IMR-90 (cell line): ENCODE measurements around the gene MIPEP. TPM values are rescaled to one million over a fixed set of nuclear protein-coding genes. Genes with fewer than 3 reads are reported as not detected.

Source experiments
- ATAC-seq: fragments of 200-7000 bp; cut with Tn5 transposase; 2 replicates; pipeline ENCODE4 v1.9.1; 2020; ENCODE audit warnings: low read depth, mild to moderate bottlenecking, moderate library complexity
- Bru-seq: library from RNA; stranded (reverse); fragments of 400-500 nt; gene quantifications from one replicate; lab custom pipeline; 2021; lab: Mats Ljungman, UMichigan
- BruChase-seq, 2 experiments: library from RNA; stranded (reverse); fragments of 400-500 nt; gene quantifications; one replicate each; lab custom pipeline; 2021; lab: Mats Ljungman, UMichigan
- BruUV-seq: library from RNA; stranded (reverse); fragments of 400-500 nt; replicated peaks from 2 replicates; lab custom pipeline; 2021; lab: Mats Ljungman, UMichigan
- CTCF ChIA-PET: fragments of 300-600 bp; formaldehyde crosslinking; extraction: SDS; loops from one replicate; lab custom pipeline; 2021; ENCODE audit warnings: antibody characterized with exemption; lab: Yijun Ruan, JAX
- POLR2A ChIA-PET: fragments of 300-600 bp; sonication (Branson Sonifier 250); formaldehyde crosslinking; loops from one replicate; lab custom pipeline; 2022; ENCODE audit warnings: antibody characterized with exemption; ENCODE audit not compliant: unreplicated experiment; lab: Charles Lee
- DNase-seq: peaks from one replicate; pipeline ENCODE4 v3.0.0; 2013
- H2AFZ ChIP-seq: replicated peaks from 2 replicates; pipeline ENCODE3; 2013; ENCODE audit warnings: low read length, mild to moderate bottlenecking; ENCODE audit not compliant: poor library complexity
- H2AK5ac ChIP-seq: 2 replicates; pipeline ENCODE4 v1.6.1; 2013; ENCODE audit warnings: low read depth, low read length, inconsistent platforms
- H2AK9ac ChIP-seq: replicated peaks from 2 replicates; pipeline ENCODE3; 2013; ENCODE audit warnings: mild to moderate bottlenecking, low read depth, low read length, moderate library complexity; ENCODE audit not compliant: poor library complexity
- H2BK120ac ChIP-seq: 2 replicates; pipeline ENCODE4 v1.6.1; 2013; ENCODE audit warnings: low read depth, low read length, inconsistent platforms
- H2BK15ac ChIP-seq: 3 replicates; pipeline ENCODE4 v1.6.1; 2013; ENCODE audit warnings: low read depth, low read length, inconsistent platforms
- H2BK20ac ChIP-seq: 2 replicates; pipeline ENCODE4 v1.6.1; 2013; ENCODE audit warnings: low read depth, mild to moderate bottlenecking, inconsistent platforms, low read length, moderate library complexity
- H2BK5ac ChIP-seq: 2 replicates; pipeline ENCODE4 v1.6.1; 2013; ENCODE audit warnings: mild to moderate bottlenecking, low read depth, low read length, inconsistent platforms; ENCODE audit not compliant: poor library complexity, severe bottlenecking
- H3K14ac ChIP-seq: replicated peaks from 2 replicates; pipeline ENCODE4 v1.6.1; 2013; ENCODE audit warnings: low read depth, low read length, inconsistent platforms
- H3K18ac ChIP-seq: 2 replicates; pipeline ENCODE4 v1.6.1; 2013; ENCODE audit warnings: low read depth, low read length, control low read depth
- H3K23ac ChIP-seq: 2 replicates; pipeline ENCODE4 v1.6.1; 2013; ENCODE audit warnings: low read depth, low read length, inconsistent platforms
- H3K27ac ChIP-seq: 2 replicates; pipeline ENCODE4 v1.5.1; 2013; ENCODE audit warnings: mild to moderate bottlenecking, control low read depth, low read length; ENCODE audit not compliant: insufficient read depth
- H3K27me3 ChIP-seq: 2 replicates; pipeline ENCODE4 v1.6.1; 2013; ENCODE audit warnings: low read length; ENCODE audit not compliant: control insufficient read depth, insufficient read depth
- H3K36me3 ChIP-seq: 2 replicates; pipeline ENCODE4 v1.6.1; 2013; ENCODE audit warnings: low read length, mixed read lengths; ENCODE audit not compliant: control insufficient read depth, insufficient read depth
- H3K4ac ChIP-seq: 2 replicates; pipeline ENCODE4 v1.6.1; 2013; ENCODE audit warnings: low read depth, low read length, inconsistent platforms
- H3K4me1 ChIP-seq: 2 replicates; pipeline ENCODE4 v1.6.1; 2013; ENCODE audit warnings: low read length, mixed read lengths; ENCODE audit not compliant: control insufficient read depth, insufficient read depth
- H3K4me2 ChIP-seq: 2 replicates; pipeline ENCODE4 v1.6.1; 2013; ENCODE audit warnings: low read depth, mild to moderate bottlenecking, control low read depth, low read length, moderate library complexity
- H3K4me3 ChIP-seq: 2 replicates; pipeline ENCODE4 v1.5.1; 2013; ENCODE audit warnings: low read depth, mild to moderate bottlenecking, control low read depth, low read length, moderate library complexity; ENCODE audit not compliant: insufficient read depth
- H3K56ac ChIP-seq: 2 replicates; pipeline ENCODE4 v1.6.1; 2013; ENCODE audit warnings: low read length, inconsistent platforms; ENCODE audit not compliant: insufficient read depth; ENCODE audit errors: extremely low read depth
- H3K79me1 ChIP-seq, 2 experiments: 2 replicates each; pipeline ENCODE4 v1.6.1; 2013; ENCODE audit warnings: low read length in 2 of 2, inconsistent platforms in 1 of 2, low read depth in 1 of 2
- H3K9ac ChIP-seq: 2 replicates; pipeline ENCODE4 v1.6.1; 2013; ENCODE audit warnings: low read depth, low read length, control low read depth
- H3K9me1 ChIP-seq: 2 replicates; pipeline ENCODE4 v1.6.1; 2013; ENCODE audit warnings: low read length, inconsistent platforms; ENCODE audit not compliant: insufficient read depth
- H3K9me3 ChIP-seq: 2 replicates; pipeline ENCODE4 v1.6.1; 2013; ENCODE audit warnings: low read length; ENCODE audit not compliant: control insufficient read depth, insufficient read depth
- H4K20me1 ChIP-seq: 2 replicates; pipeline ENCODE4 v1.6.1; 2013; ENCODE audit warnings: low read length, inconsistent platforms; ENCODE audit not compliant: insufficient read depth
- H4K5ac ChIP-seq: 2 replicates; pipeline ENCODE4 v1.6.1; 2013; ENCODE audit warnings: mild to moderate bottlenecking, low read depth, low read length, control low read depth
- H4K8ac ChIP-seq, 2 experiments: 2 replicates each; pipeline ENCODE4 v1.6.1; 2013; ENCODE audit warnings: low read depth in 2 of 2, low read length in 2 of 2, control low read depth in 1 of 2, inconsistent platforms in 1 of 2
- H4K91ac ChIP-seq: 2 replicates; pipeline ENCODE4 v1.6.1; 2013; ENCODE audit warnings: low read depth, low read length, inconsistent platforms; ENCODE audit not compliant: insufficient read depth
- BHLHE40 ChIP-seq: fragments of 150-350 bp; IDR thresholded peaks from 2 replicates; pipeline ENCODE4 v1.6.1; 2016; ENCODE audit warnings: mild to moderate bottlenecking, low read depth, low read length
- CEBPB ChIP-seq: IDR thresholded peaks from 2 replicates; pipeline ENCODE4 v1.6.1; 2012; ENCODE audit warnings: low read depth, low read length, improper control_type of control experiment
- CHD1 ChIP-seq: IDR thresholded peaks from 2 replicates; pipeline ENCODE4 v1.6.1; 2012; ENCODE audit warnings: low read depth, low read length, improper control_type of control experiment
- FOS ChIP-seq: fragments of 150-350 bp; IDR thresholded peaks from 2 replicates; pipeline ENCODE4 v1.6.1; 2016; ENCODE audit warnings: low read depth, low read length
- MAZ ChIP-seq: IDR thresholded peaks from 2 replicates; pipeline ENCODE4 v1.6.1; 2012; ENCODE audit warnings: low read depth, mild to moderate bottlenecking, low read length, improper control_type of control experiment, moderate library complexity, borderline replicate concordance
- MXI1 ChIP-seq: IDR thresholded peaks from 2 replicates; pipeline ENCODE4 v1.6.1; 2012; ENCODE audit warnings: low read depth, mild to moderate bottlenecking, low read length, moderate library complexity, borderline replicate concordance
- POLR2A ChIP-seq: IDR thresholded peaks from 2 replicates; pipeline ENCODE4 v1.6.1; 2012; ENCODE audit warnings: mild to moderate bottlenecking, low read depth, low read length
- RCOR1 ChIP-seq: IDR thresholded peaks from 2 replicates; pipeline ENCODE4 v1.6.1; 2012; ENCODE audit warnings: mild to moderate bottlenecking, low read length, improper control_type of control experiment; ENCODE audit not compliant: insufficient replicate concordance
- RFX5 ChIP-seq: IDR thresholded peaks from 2 replicates; pipeline ENCODE4 v1.8.0; 2012; ENCODE audit warnings: low read depth, mild to moderate bottlenecking, low read length, moderate library complexity
- WGBS, 2 experiments: methylation state at CpG; one replicate each; pipeline versions ENCODE4 v1.1.5 to v1.1.7; 2013; ENCODE audit warnings: missing lambda C conversion rate in 2 of 2; ENCODE audit not compliant: insufficient read length in 1 of 2; ENCODE audit errors: extremely low coverage in 2 of 2; 5-methylcytosine and 5-hydroxymethylcytosine counted together
- dilution Hi-C: fragments of 300-500 bp; cut with HindIII; formaldehyde crosslinking; loops from one replicate; pipeline ENCODE4 v1.14.3; 2018; ENCODE audit warnings: low sequenced_read_pairs; ENCODE audit not compliant: unreplicated experiment
- in situ Hi-C: fragments of 300-500 bp; cut with MboI; formaldehyde crosslinking; loops from 3 replicates; pipeline ENCODE4 v1.14.3; 2019; ENCODE audit warnings: low sequenced_read_pairs, inconsistent platforms, mixed read lengths
- intact Hi-C: fragments of 100-400 bp; cut with micrococcal nuclease; formaldehyde crosslinking; loops from 2 replicates; pipeline ENCODE4 v1.10.0; 2022
- long read RNA-seq: library from polyadenylated mRNA; unstranded; transcript quantifications from one replicate; pipeline ENCODE4 v2.0.0, GENCODE V29; 2021; ENCODE audit not compliant: unreplicated experiment
- polyA plus RNA-seq, 3 experiments: library from polyadenylated mRNA; depleted of rRNA; stranded (reverse); fragments of >200 nt; gene quantifications; 2 replicates each; pipeline ENCODE4 v1.2.3, GENCODE V29; 2012; ENCODE audit warnings: low replicate concordance in 1 of 3
- total RNA-seq: library from RNA; depleted of rRNA; stranded (reverse); fragments of >200 nt; gene quantifications from 2 replicates; pipeline ENCODE4 v1.2.3, GENCODE V29; 2012; rRNA removed
- TF ChIP-seq, protein P1 (sequence below): fragments of 150-350 bp; IDR thresholded peaks from 2 replicates; pipeline ENCODE4 v1.6.1; 2017; ENCODE audit warnings: mild to moderate bottlenecking, antibody characterized with exemption, low read length, low read depth
- TF ChIP-seq, protein P2 (sequence below): conservative IDR thresholded peaks from 2 replicates; pipeline ENCODE4 v1.5.1; 2012; ENCODE audit warnings: mild to moderate bottlenecking, low read depth, low read length, improper control_type of control experiment

Gene MIPEP
- total RNA-seq (21.5 and 22.2 TPM in 2 replicates), polyA plus RNA-seq (2012; rRNA removed) (15.0 and 16.8 TPM in 2 replicates), Bru-seq, nascent RNA (percentile 79 among the genes with signal in this experiment), BruChase-seq, experiment 1, labeled RNA remaining after a 6-hour chase (percentile 73 among the genes with signal in this experiment), BruChase-seq, experiment 2, labeled RNA remaining after a 2-hour chase (percentile 85 among the genes with signal in this experiment)
- 6.5 and 14.3 TPM in 2 replicates for polyA plus RNA-seq (2012; cell fraction: cytosol; rRNA removed)
- polyA plus RNA-seq (2012; cell fraction: nucleus; rRNA removed; ENCODE audit: low replicate concordance) = 4.6 and 11.4 TPM in 2 replicates
- long read RNA-seq, transcript MIPEP-201 (19 exons, 2,400 nt) = major isoform, 43 of 61 reads
- long read RNA-seq, partial matches to known transcripts = 2 of 61 reads
- long read RNA-seq, other reads (novel, unspliced or antisense) = 13 of 61 reads

DNA sequence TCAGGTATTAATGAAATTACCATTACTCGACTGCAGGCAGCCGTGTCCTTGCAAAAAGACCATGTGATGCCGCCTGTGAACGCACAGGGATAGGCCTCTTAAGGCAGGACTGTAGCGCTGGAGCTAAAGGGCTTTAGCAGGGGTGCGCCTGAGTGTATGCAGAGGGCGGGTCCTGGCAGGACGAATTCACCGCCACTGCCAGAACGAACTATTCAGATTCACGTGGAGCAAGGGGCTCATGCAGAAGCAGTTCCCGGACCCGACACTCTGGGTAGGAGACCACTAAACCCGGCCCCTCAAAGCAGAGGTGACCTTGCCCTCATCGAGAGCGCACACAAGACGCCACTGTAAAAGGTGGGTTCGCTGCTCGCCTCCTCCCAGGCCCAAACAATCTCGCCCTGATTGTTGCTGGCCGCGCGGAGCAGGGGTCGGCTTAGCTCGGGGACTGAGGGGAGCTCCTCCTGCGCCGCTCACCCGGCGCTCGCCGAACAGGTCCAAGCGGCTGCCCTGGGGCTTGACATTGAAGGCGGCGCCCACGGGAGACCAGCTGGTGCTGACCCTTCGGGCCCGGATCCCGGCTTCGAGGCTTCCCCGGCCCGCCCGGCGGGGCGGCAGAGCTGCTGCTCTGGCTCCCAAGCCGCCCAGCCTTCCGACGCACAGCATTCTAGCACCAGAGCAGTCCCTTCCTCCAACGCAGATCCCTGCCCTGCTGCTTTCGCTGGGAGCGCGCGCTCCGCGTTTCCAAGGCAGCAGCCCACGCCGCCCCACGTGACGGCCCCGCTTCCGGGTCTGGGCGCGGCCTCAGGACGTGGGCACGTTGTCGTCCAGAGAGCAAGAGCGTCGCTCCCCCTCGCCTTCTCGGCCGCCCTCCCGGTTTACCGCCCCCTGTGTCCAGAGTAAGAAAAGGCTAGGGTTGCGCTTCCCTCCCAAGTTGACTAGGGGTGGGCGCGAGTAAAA is at the start of gene MIPEP:
Gene MIPEP, minus strand, starts transcription at position 743 of the 957 bp plus-strand sequence. Its CDS starts 80 bp downstream, at position 663.
- H3K18ac ChIP-seq = peak within 1 kb of the TSS; percentile 66
- peak within 1 kb of the TSS; percentile 80 for H3K4ac ChIP-seq
- DNase-seq (peak; percentile 95), ATAC-seq (peak; percentile 94)
- H3K56ac ChIP-seq = peak within 1 kb of the TSS; percentile 75
- peak within 1 kb of the TSS; percentile 78 for H3K4me3 ChIP-seq
- H2BK120ac ChIP-seq = peak within 1 kb of the TSS; percentile 58
- H4K91ac ChIP-seq = peak within 1 kb of the TSS; percentile 40
- ChIA-PET CTCF (interaction anchor here (0.5 to 2.1 kb wide), 9 partner anchors 10 to 567 kb away, joined by 3 to 9 read pairs (median 3); no protein-coding TSS in a partner anchor), POLR2A (interaction anchor here (1.0 to 1.3 kb wide), 2 partner anchors 12 to 279 kb away, joined by 3 read pairs; no protein-coding TSS in a partner anchor)
- H3K9ac ChIP-seq = peak within 1 kb of the TSS; percentile 76
- peak within 1 kb of the TSS; percentile 93 for H2AFZ ChIP-seq
- peak within 1 kb of the TSS; percentile 65 to 86 for H4K8ac ChIP-seq
- peak within 1 kb of the TSS; percentile 83 for H2AK9ac ChIP-seq
- H3K27ac ChIP-seq = peak within 1 kb of the TSS; percentile 79
- H3K9me1 ChIP-seq = peaks cover 4% of the 10 kb centered on the region; the same call in 1 of the 2 replicates
- BruUV-seq = TSS peak; percentile 48
- H2AK5ac ChIP-seq = peak within 1 kb of the TSS; percentile 36; the same call in 1 of the 2 replicates
- WGBS, 2 experiments = 0% methylated on average over 29 of the region's 75 CpGs; no CpG with 5 or more reads in 1 of the 2 experiments
- H3K4me2 ChIP-seq = peak within 1 kb of the TSS; percentile 90
- H3K79me1 ChIP-seq = peaks cover 3 to 26% of the 10 kb centered on the region in 2 experiments
- H3K14ac ChIP-seq = peak within 1 kb of the TSS; percentile 82
- peak within 1 kb of the TSS; percentile 64 for H4K5ac ChIP-seq
- intact Hi-C loops = no loop called here
- no peaks in the 10 kb centered on the region for H3K4me1 ChIP-seq
- peak within 1 kb of the TSS; percentile 83 for H3K23ac ChIP-seq
- H3K27me3 ChIP-seq = no peaks in the 10 kb centered on the region
- H2BK15ac ChIP-seq = peak within 1 kb of the TSS; percentile 57
- H4K20me1 ChIP-seq = no peaks in the 10 kb centered on the region
- dilution Hi-C loops = no loop called here
- in situ Hi-C loops = loop anchor here (25.0 kb wide), 1 partner anchor 527 kb away; no protein-coding TSS in a partner anchor
- peak within 1 kb of the TSS; percentile 28 for H2BK20ac ChIP-seq
- H3K9me3 ChIP-seq = no peaks in the 10 kb centered on the region
- peaks cover 9% of the 10 kb centered on the region for H3K36me3 ChIP-seq
- peak within 1 kb of the TSS; percentile 56 for H2BK5ac ChIP-seq
- TF ChIP-seq RCOR1 = no peak
- TF ChIP-seq CEBPB = no peak
- no peak for TF ChIP-seq RFX5
- TF ChIP-seq, protein P1, sequence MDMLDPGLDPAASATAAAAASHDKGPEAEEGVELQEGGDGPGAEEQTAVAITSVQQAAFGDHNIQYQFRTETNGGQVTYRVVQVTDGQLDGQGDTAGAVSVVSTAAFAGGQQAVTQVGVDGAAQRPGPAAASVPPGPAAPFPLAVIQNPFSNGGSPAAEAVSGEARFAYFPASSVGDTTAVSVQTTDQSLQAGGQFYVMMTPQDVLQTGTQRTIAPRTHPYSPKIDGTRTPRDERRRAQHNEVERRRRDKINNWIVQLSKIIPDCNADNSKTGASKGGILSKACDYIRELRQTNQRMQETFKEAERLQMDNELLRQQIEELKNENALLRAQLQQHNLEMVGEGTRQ = peak; percentile 99
- peak; percentile 36; the same call in 1 of the 2 replicates for TF ChIP-seq FOS
- no peak for TF ChIP-seq CHD1
- TF ChIP-seq BHLHE40 = peak; percentile 81; the same call in 1 of the 2 replicates
- peak; percentile 70 for TF ChIP-seq MAZ
- peak; percentile 82 for TF ChIP-seq POLR2A
- TF ChIP-seq MXI1 = peak; percentile 99
- TF ChIP-seq, protein P2, sequence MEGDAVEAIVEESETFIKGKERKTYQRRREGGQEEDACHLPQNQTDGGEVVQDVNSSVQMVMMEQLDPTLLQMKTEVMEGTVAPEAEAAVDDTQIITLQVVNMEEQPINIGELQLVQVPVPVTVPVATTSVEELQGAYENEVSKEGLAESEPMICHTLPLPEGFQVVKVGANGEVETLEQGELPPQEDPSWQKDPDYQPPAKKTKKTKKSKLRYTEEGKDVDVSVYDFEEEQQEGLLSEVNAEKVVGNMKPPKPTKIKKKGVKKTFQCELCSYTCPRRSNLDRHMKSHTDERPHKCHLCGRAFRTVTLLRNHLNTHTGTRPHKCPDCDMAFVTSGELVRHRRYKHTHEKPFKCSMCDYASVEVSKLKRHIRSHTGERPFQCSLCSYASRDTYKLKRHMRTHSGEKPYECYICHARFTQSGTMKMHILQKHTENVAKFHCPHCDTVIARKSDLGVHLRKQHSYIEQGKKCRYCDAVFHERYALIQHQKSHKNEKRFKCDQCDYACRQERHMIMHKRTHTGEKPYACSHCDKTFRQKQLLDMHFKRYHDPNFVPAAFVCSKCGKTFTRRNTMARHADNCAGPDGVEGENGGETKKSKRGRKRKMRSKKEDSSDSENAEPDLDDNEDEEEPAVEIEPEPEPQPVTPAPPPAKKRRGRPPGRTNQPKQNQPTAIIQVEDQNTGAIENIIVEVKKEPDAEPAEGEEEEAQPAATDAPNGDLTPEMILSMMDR = peak; percentile 79
